ENCODE results near the gene CELF4.
A peak's percentile ranks its signal among the peaks of the same experiment; 100 is the strongest.

CELF4 gene

GRCh38 chr18:37272226-37272625 is 293.4 kb downstream of the CELF4 start:
- TF ChIP-seq TAF1 (IDR thresholded peaks at IDR 0.05; ENCODE audit: low read depth) (no peak), REST (IDR thresholded peaks at IDR 0.05; ENCODE audit: low read depth) (no peak), USF1 (IDR thresholded peaks at IDR 0.05) (no peak), FOXM1 (IDR thresholded peaks at IDR 0.05; ENCODE audit: borderline replicate concordance, low read depth) (no peak), TEAD4 (IDR thresholded peaks at IDR 0.05) (no peak), MAX (IDR thresholded peaks at IDR 0.05) (no peak), ZBTB7A (IDR thresholded peaks at IDR 0.05; ENCODE audit: low read depth) (no peak)

- TF ChIP-seq RAD21 (IDR thresholded peaks at IDR 0.05; ENCODE audit: low read depth) (no peak), CEBPB (IDR thresholded peaks at IDR 0.05) (no peak), TAF1 (IDR thresholded peaks at IDR 0.05; ENCODE audit: low read depth) (no peak), TCF12 (IDR thresholded peaks at IDR 0.05; ENCODE audit: low read depth) (no peak), NFIC (IDR thresholded peaks at IDR 0.05) (no peak), EGR1 (IDR thresholded peaks at IDR 0.05) (no peak), YY1 (IDR thresholded peaks at IDR 0.05; ENCODE audit: low read depth) (no peak), CREB1 (IDR thresholded peaks at IDR 0.05; ENCODE audit: low read depth) (no peak), ZBTB7A (IDR thresholded peaks at IDR 0.05; ENCODE audit: low read depth) (no peak), REST (IDR thresholded peaks at IDR 0.05; ENCODE audit: low read depth) (no peak), TEAD4 (IDR thresholded peaks at IDR 0.05) (no peak), FOXM1 (IDR thresholded peaks at IDR 0.05; ENCODE audit: borderline replicate concordance, low read depth) (no peak), EP300 (IDR thresholded peaks at IDR 0.05; ENCODE audit: borderline replicate concordance) (no peak), MAX (IDR thresholded peaks at IDR 0.05) (no peak), USF1 (IDR thresholded peaks at IDR 0.05) (no peak)
Measured at GRCh38 chr18:37270666-37271052, 294.9 kb downstream of the CELF4 start.

GRCh38 chr18:37270038-37270665 is 295.4 kb downstream of the CELF4 start:
- TF ChIP-seq FOXM1 (IDR thresholded peaks at IDR 0.05; ENCODE audit: borderline replicate concordance, low read depth) (no peak), REST (IDR thresholded peaks at IDR 0.05; ENCODE audit: low read depth) (peak; percentile 100), USF1 (IDR thresholded peaks at IDR 0.05) (no peak), YY1 (IDR thresholded peaks at IDR 0.05; ENCODE audit: low read depth) (peak; percentile 64; the same call in 1 of the 2 replicates), ZBTB7A (IDR thresholded peaks at IDR 0.05; ENCODE audit: low read depth) (no peak), EGR1 (IDR thresholded peaks at IDR 0.05) (no peak), TEAD4 (IDR thresholded peaks at IDR 0.05) (peak; percentile 83), CREB1 (IDR thresholded peaks at IDR 0.05; ENCODE audit: low read depth) (no peak), RAD21 (IDR thresholded peaks at IDR 0.05; ENCODE audit: low read depth) (no peak), EP300 (IDR thresholded peaks at IDR 0.05; ENCODE audit: borderline replicate concordance) (no peak), MAX (IDR thresholded peaks at IDR 0.05) (peak; percentile 79), NFIC (IDR thresholded peaks at IDR 0.05) (no peak), CEBPB (IDR thresholded peaks at IDR 0.05) (no peak), TCF12 (IDR thresholded peaks at IDR 0.05; ENCODE audit: low read depth) (no peak), TAF1 (IDR thresholded peaks at IDR 0.05; ENCODE audit: low read depth) (no peak)

GRCh38 chr18:37266290-37266689 is 299.3 kb downstream of the CELF4 start:
- peak; percentile 39; the same call in 1 of the 2 replicates for TF ChIP-seq RAD21 (IDR thresholded peaks at IDR 0.05; ENCODE audit: low read depth)
- TF ChIP-seq TCF12 (IDR thresholded peaks at IDR 0.05; ENCODE audit: low read depth), result no peak

All from Ishikawa (cell line).